ENCODE measurements around the gene DISC1.

- TF ChIP-seq CTCF (conservative IDR thresholded peaks at IDR 0.05; ENCODE audit: low read depth in 2 of 2) (no peak), POLR2AphosphoS5 (IDR thresholded peaks at IDR 0.05; ENCODE audit: low read depth) (no peak), EZH2phosphoT487 (IDR thresholded peaks at IDR 0.05; ENCODE audit: unreplicated experiment) (no peak), REST (IDR thresholded peaks at IDR 0.05; ENCODE audit: unreplicated experiment) (no peak)
These were observed 117.4 kb downstream of the DISC1 start for GRCh38 chr1:231743966-231744365.
